Psoas muscle (tissue), 8 donors: Measurements from ENCODE around the gene PRAC1. TPM values are rescaled to one million over a fixed set of nuclear protein-coding genes. Genes with fewer than 3 reads are reported as not detected.

Experiments used
- ATAC-seq, 4 donors: fragments of 200-7000 bp; cut with Tn5 transposase; one replicate each; pipeline ENCODE4 v1.9.1; 2020; ENCODE audit warnings: moderate library complexity in 3 of 4, mild to moderate bottlenecking in 2 of 4
- DNase-seq, 2 donors: peaks; one replicate each; pipeline ENCODE4 v3.0.0-alpha.2; 2020
- H3K27ac ChIP-seq: fragments of 200-600 bp; one replicate; pipeline ENCODE4 v1.8.0; 2022
- H3K27me3 ChIP-seq, 3 donors: fragments of 200-600 bp in 1 of 3; one replicate each; pipeline versions ENCODE4 v1.6.1 to v1.8.0; 2013 to 2022; ENCODE audit warnings: low read length in 2 of 3, mild to moderate bottlenecking in 2 of 3, moderate library complexity in 1 of 3; ENCODE audit not compliant: insufficient read depth in 3 of 3
- H3K36me3 ChIP-seq, 2 donors: fragments of 200-600 bp in 1 of 2; one replicate each; pipeline versions ENCODE4 v1.6.1 to v1.8.0; 2013 to 2022; ENCODE audit warnings: low read depth in 1 of 2, mild to moderate bottlenecking in 1 of 2, moderate library complexity in 1 of 2; ENCODE audit not compliant: insufficient read depth in 1 of 2
- H3K4me1 ChIP-seq: fragments of 200-600 bp; one replicate; pipeline ENCODE4 v1.8.0; 2022
- H3K4me3 ChIP-seq: fragments of 200-600 bp; one replicate; pipeline ENCODE4 v1.8.0; 2022; ENCODE audit warnings: mild to moderate bottlenecking
- H3K9me3 ChIP-seq: fragments of 200-600 bp; one replicate; pipeline ENCODE4 v1.8.0; 2022
- CTCF ChIP-seq: fragments of 200-600 bp; IDR thresholded peaks from one replicate; pipeline ENCODE4 v1.8.0; 2022; ENCODE audit warnings: antibody characterized with exemption
- WGBS, 3 donors: extraction: QIAGEN DNeasy Blood & Tissue Kit; methylation state at CpG; one replicate each; pipeline versions ENCODE4 v1.1.6 to v1.1.7; 2013; 5-methylcytosine and 5-hydroxymethylcytosine counted together
- intact Hi-C, 2 donors: fragments of 100-400 bp; cut with DNase I; formaldehyde crosslinking; loops; one replicate each; pipeline versions ENCODE4 v1.11.0 to v1.14.2; 2022
- polyA plus RNA-seq, 3 donors: library from polyadenylated mRNA; stranded (reverse); fragments of 200-250 nt; gene quantifications; one replicate each; pipeline ENCODE4 v1.2.3, GENCODE V29; 2013
- total RNA-seq, 4 donors: library from RNA; stranded (reverse); fragmentation: NEBNext Ultra II Directional in 2 of 4; extraction: Animal tissue kit (Norgen Biotek cat#: 25700) in 2 of 4; gene quantifications; one replicate each; pipeline versions ENCODE4 v1.2.1 to v1.2.4, GENCODE V29; 2021 to 2023
- donor health status: healthy with polysubstance abuse.
- donor health status: DM: no; HTN: no; CAD: no; lungs with moderate emphysema.
- donor health status: Bipolar disorder and iron deficiency.
- donor health status: healthy.
- donor health status: DM: yes; HTN: yes; CAD: no.
- donor health status: DM: no; HTN: no; CAD: no.
- donor health status: DM: no; HTN: no; CAD: no.
- donor health status: DM: yes; HTN: yes; CAD: no.

Gene PRAC1
- total and polyA plus RNA-seq, 7 donors = not detected

- Histone ChIP-seq H3K36me3 (no peaks in the 10 kb centered on the region), H3K27ac (no peak overlapping the region), H3K4me3 (no peak overlapping the region), H3K27me3 (peaks cover 0 to 99% (median 41%) of the 10 kb centered on the region in 3 donors), H3K4me1 (no peaks in the 10 kb centered on the region), H3K9me3 (no peaks in the 10 kb centered on the region)
- ATAC-seq (no peak), DNase-seq (no peak)
- intact Hi-C loops = no loop called here
- TF ChIP-seq CTCF = no peak
These were observed 18.2 kb upstream of the PRAC1 start for GRCh38 chr17:48740537-48740936.

DNA sequence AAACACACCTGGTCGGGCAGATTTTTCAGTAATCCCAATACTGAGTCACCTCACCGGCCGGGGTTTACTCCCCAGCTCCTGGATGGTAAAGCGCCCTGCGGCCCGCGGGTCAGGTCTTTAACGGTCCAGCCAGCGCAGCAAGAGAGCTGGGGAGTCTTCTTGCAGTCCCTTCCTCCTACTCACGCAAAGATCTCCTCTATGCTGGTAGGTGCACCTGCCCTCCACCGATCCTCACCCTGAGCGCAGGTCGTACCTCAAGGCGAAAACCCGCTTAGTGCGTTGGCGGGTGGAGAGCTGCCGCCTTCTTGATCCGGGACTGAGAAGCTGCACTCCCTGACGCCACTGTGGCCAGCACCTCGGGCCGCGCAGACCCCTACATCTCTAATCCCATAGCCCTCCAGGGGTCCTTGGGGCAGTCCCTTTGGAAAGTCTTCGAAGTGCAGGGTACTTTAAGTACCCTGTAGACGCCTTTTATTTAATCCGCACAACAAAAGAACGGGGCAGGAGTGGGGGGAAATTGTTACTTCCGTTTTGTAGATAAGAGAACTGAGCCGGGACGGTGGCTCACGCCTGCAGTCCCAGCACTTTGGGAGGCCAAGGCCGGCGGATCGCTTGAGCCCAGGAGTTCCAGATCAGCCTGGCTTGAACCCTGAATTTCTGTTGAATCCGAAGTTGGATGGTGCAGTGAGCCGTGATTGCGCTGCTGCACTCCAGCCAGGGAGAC is 16.6 kb upstream of the PRAC1 start:
- ATAC-seq (no peak), DNase-seq (no peak)
- Histone ChIP-seq H3K4me3 (no peak overlapping the region), H3K4me1 (no peaks in the 10 kb centered on the region), H3K9me3 (no peaks in the 10 kb centered on the region), H3K36me3 (no peaks in the 10 kb centered on the region), H3K27me3 (peaks cover 0 to 99% (median 50%) of the 10 kb centered on the region in 3 donors), H3K27ac (no peak overlapping the region)
- no peak for TF ChIP-seq CTCF
- WGBS, 3 donors = 4 to 10% (median 4%) methylated on average over 37 of the region's 37 CpGs
- intact Hi-C loops = no loop called here

- H3K36me3 ChIP-seq = no peaks in the 10 kb centered on the region
- WGBS, 3 donors = 4 to 12% (median 7%) methylated on average over 11 of the region's 11 CpGs
- DNase-seq = no peak
These were observed 16.1 kb upstream of the PRAC1 start for GRCh38 chr17:48738424-48738802.

GRCh38 chr17:48737330-48738043 is 15.2 kb upstream of the PRAC1 start:
- H3K4me1 ChIP-seq = no peaks in the 10 kb centered on the region
- 54 to 62% (median 57%) methylated on average over 4 of the region's 4 CpGs for WGBS, 3 donors
- ATAC-seq (no peak), DNase-seq (no peak)
- H3K27me3 ChIP-seq = peaks cover 0 to 99% (median 53%) of the 10 kb centered on the region in 3 donors
- intact Hi-C loops = no loop called here
- H3K36me3 ChIP-seq = no peaks in the 10 kb centered on the region
- H3K9me3 ChIP-seq = no peaks in the 10 kb centered on the region
- no peak overlapping the region for H3K27ac ChIP-seq
- TF ChIP-seq CTCF = no peak
- no peak overlapping the region for H3K4me3 ChIP-seq

More at GRCh38 chr17:48738424-48738802, 16.1 kb upstream of the PRAC1 start:
- Histone ChIP-seq H3K27me3 (peaks cover 0 to 99% (median 51%) of the 10 kb centered on the region in 3 donors), H3K4me1 (no peaks in the 10 kb centered on the region), H3K27ac (no peak overlapping the region), H3K9me3 (no peaks in the 10 kb centered on the region), H3K4me3 (no peak overlapping the region)
- no peak for TF ChIP-seq CTCF
- ATAC-seq = no peak
- intact Hi-C loops = no loop called here
